ENCODE data around the gene PPP1R9A.

The PPP1R9A gene

DNA sequence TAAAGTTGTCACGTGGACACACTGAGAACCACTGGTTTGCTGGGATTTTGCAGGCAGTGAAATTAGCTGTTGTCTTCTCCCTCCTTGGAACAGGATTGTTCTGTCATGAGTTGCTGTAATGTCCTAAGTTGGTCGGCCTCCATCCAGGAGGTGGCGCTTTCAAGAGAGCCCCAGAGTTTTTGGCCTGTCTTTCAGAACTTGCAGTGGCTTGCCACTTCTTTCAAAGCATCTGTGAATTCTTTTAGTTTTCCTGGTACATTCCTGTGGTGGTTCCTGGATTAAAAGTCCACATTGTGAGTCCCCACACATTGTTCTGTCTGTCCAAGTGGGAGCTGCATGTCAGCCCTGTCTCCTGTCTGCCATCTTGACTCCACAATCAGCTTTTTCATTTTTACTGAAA lies 283.1 kb downstream of the PPP1R9A start:
- Histone ChIP-seq H3K36me3 (ENCODE audit: low read length) (no peaks in the 10 kb centered on the region), H2AFZ (ENCODE audit: low read depth, low read length, severe bottlenecking) (no peak overlapping the region), H3K4me3 (ENCODE audit: insufficient read depth, low read length, poor library complexity, severe bottlenecking) (no peak overlapping the region), H3K9me3 (ENCODE audit: insufficient read depth, low read length) (no peaks in the 10 kb centered on the region), H3K9ac (ENCODE audit: low read length) (no peak overlapping the region), H3K79me2 (ENCODE audit: insufficient read depth, low read length) (no peaks in the 10 kb centered on the region), H3F3A (ENCODE audit: insufficient read depth) (no peaks in the 10 kb centered on the region), H3K9me2 (replicated peaks; ENCODE audit: insufficient read depth, low read length) (no peaks in the 10 kb centered on the region), H3K4me2 (ENCODE audit: low read depth, low read length, poor library complexity, severe bottlenecking) (no peak overlapping the region), H3K27me3 (ENCODE audit: low read length) (no peaks in the 10 kb centered on the region), H3K27ac (ENCODE audit: low read depth, low read length) (no peak overlapping the region), H4K20me1 (ENCODE audit: low read depth, low read length) (0 out of 2 replicates have a peak, but pooled peaks cover 5% of the 10 kb centered on the region)
- no peak for TF ChIP-seq CTCF (IDR thresholded peaks at IDR 0.05; ENCODE audit: insufficient read depth, low read length, poor library complexity, severe bottlenecking)
- TF ChIP-seq EZH2phosphoT487 (conservative IDR thresholded peaks at IDR 0.05; ENCODE audit: low read length): no peak

GRCh38 chr7:95191795-95192194 lies 284.4 kb downstream of the PPP1R9A start:
- Histone ChIP-seq H3K36me3 (ENCODE audit: low read length) (no peaks in the 10 kb centered on the region), H4K20me1 (ENCODE audit: low read depth, low read length) (0 out of 2 replicates have a peak, but pooled peaks cover 5% of the 10 kb centered on the region), H3K4me3 (ENCODE audit: insufficient read depth, low read length, poor library complexity, severe bottlenecking) (no peak overlapping the region), H3K27ac (ENCODE audit: low read depth, low read length) (no peak overlapping the region), H3K9me3 (ENCODE audit: insufficient read depth, low read length) (no peaks in the 10 kb centered on the region), H2AFZ (ENCODE audit: low read depth, low read length, severe bottlenecking) (no peak overlapping the region), H3K9ac (ENCODE audit: low read length) (no peak overlapping the region), H3K27me3 (ENCODE audit: low read length) (no peaks in the 10 kb centered on the region), H3K79me2 (ENCODE audit: insufficient read depth, low read length) (no peaks in the 10 kb centered on the region), H3K4me2 (ENCODE audit: low read depth, low read length, poor library complexity, severe bottlenecking) (no peak overlapping the region), H3F3A (ENCODE audit: insufficient read depth) (no peaks in the 10 kb centered on the region), H3K9me2 (replicated peaks; ENCODE audit: insufficient read depth, low read length) (no peaks in the 10 kb centered on the region)
- no peak for TF ChIP-seq EZH2phosphoT487 (conservative IDR thresholded peaks at IDR 0.05; ENCODE audit: low read length)
- TF ChIP-seq CTCF (IDR thresholded peaks at IDR 0.05; ENCODE audit: insufficient read depth, low read length, poor library complexity, severe bottlenecking): no peak

- Histone ChIP-seq H3K4me2 (ENCODE audit: low read depth, low read length, poor library complexity, severe bottlenecking) (no peak overlapping the region), H3K9me3 (ENCODE audit: insufficient read depth, low read length) (no peaks in the 10 kb centered on the region), H3K79me2 (ENCODE audit: insufficient read depth, low read length) (no peaks in the 10 kb centered on the region), H3F3A (ENCODE audit: insufficient read depth) (no peaks in the 10 kb centered on the region), H3K9ac (ENCODE audit: low read length) (no peak overlapping the region), H3K27ac (ENCODE audit: low read depth, low read length) (no peak overlapping the region), H3K4me3 (ENCODE audit: insufficient read depth, low read length, poor library complexity, severe bottlenecking) (no peak overlapping the region), H3K27me3 (ENCODE audit: low read length) (no peaks in the 10 kb centered on the region; the same call in 1 of the 2 replicates), H4K20me1 (ENCODE audit: low read depth, low read length) (peaks cover 9% of the 10 kb centered on the region; the same call in 1 of the 2 replicates), H3K9me2 (replicated peaks; ENCODE audit: insufficient read depth, low read length) (no peaks in the 10 kb centered on the region), H2AFZ (ENCODE audit: low read depth, low read length, severe bottlenecking) (no peak overlapping the region), H3K36me3 (ENCODE audit: low read length) (no peaks in the 10 kb centered on the region)
- no peak for TF ChIP-seq EZH2phosphoT487 (conservative IDR thresholded peaks at IDR 0.05; ENCODE audit: low read length)
- no peak for TF ChIP-seq CTCF (IDR thresholded peaks at IDR 0.05; ENCODE audit: insufficient read depth, low read length, poor library complexity, severe bottlenecking)
Measured at GRCh38 chr7:95198863-95199262, 291.5 kb downstream of the PPP1R9A start.

Data from SU-DHL-6 (cell line).